Vagina (tissue), 2 donors: ENCODE measurements around the gene CMPK1.

Experiments
- CTCF ChIP-seq, 3 experiments: fragments of 450-650 bp in 2 of 3; fragments of 200-600 bp in 1 of 3; sonication (generic) in 1 of 3; IDR thresholded peaks; one replicate each; pipeline ENCODE4 v1.5.1; 2017 to 2019; ENCODE audit warnings: antibody characterized with exemption in 3 of 3, mild to moderate bottlenecking in 2 of 3, moderate library complexity in 2 of 3
- POLR2AphosphoS5 ChIP-seq, 2 donors: sonication (generic); formaldehyde crosslinking; IDR thresholded peaks; one replicate each; pipeline ENCODE4 v1.9.0; 2017; ENCODE audit warnings: antibody characterized with exemption in 2 of 2, mild to moderate bottlenecking in 2 of 2, low read depth in 1 of 2; ENCODE audit not compliant: insufficient read depth in 1 of 2

DNA sequence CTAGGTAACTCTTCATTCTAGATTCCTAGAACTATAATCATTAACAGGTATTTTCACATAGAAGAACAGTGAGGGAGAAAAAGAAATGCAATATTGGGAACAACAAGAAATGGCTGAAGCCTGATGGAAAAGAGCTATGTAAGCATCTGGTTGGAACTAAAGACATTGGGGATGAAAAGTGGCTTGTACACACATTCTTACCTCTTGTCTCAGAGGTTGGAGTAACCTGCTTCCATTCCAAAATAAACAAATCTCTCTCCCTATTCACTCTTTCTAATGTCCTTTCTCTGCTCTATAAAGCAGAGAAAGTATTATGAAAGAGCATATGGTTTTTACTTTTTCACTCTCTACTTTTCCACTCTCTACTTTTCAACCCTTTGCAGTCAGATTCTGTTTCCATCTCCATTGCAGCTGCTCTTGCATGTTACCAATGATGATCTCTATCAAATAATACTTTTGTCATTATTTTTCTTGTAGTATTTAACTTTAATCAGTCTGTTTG is 37.5 kb downstream of the CMPK1 start:
- TF ChIP-seq CTCF (IDR thresholded peaks at IDR 0.05) (no peak), POLR2AphosphoS5 (IDR thresholded peaks at IDR 0.05; ENCODE audit: insufficient read depth in 1 of 2, low read depth in 1 of 2) (no peak)
